ENCODE measurements around the gene APOM.

Gene APOM

GRCh38 chr6:31620586-31621319 lies 34.9 kb upstream of the APOM start, which contains the start of gene PRRC2A:
Gene PRRC2A, plus strand, starts transcription at chr6:31620715. Its CDS starts 2,075 bp downstream, at chr6:31622790.
- Histone ChIP-seq H3K79me2 (ENCODE audit: control insufficient read depth, insufficient read depth, low read length, unreplicated experiment) (peaks cover 47% of the 10 kb centered on the region), H3K4me1 (ENCODE audit: control insufficient read depth, insufficient read depth, low read length, unreplicated experiment) (peaks cover 7% of the 10 kb centered on the region), H3K4me3 (ENCODE audit: low read depth, low read length) (peak within 1 kb of the TSS; percentile 94), H3K36me3 (ENCODE audit: insufficient read depth, low read length) (peaks cover 21% of the 10 kb centered on the region), H3K27me3 (ENCODE audit: insufficient read depth, low read length) (no peaks in the 10 kb centered on the region), H2AFZ (ENCODE audit: low read length, unreplicated experiment) (peak within 1 kb of the TSS; percentile 64), H3K27ac (ENCODE audit: low read depth, low read length) (peak within 1 kb of the TSS; percentile 98)

DNA sequence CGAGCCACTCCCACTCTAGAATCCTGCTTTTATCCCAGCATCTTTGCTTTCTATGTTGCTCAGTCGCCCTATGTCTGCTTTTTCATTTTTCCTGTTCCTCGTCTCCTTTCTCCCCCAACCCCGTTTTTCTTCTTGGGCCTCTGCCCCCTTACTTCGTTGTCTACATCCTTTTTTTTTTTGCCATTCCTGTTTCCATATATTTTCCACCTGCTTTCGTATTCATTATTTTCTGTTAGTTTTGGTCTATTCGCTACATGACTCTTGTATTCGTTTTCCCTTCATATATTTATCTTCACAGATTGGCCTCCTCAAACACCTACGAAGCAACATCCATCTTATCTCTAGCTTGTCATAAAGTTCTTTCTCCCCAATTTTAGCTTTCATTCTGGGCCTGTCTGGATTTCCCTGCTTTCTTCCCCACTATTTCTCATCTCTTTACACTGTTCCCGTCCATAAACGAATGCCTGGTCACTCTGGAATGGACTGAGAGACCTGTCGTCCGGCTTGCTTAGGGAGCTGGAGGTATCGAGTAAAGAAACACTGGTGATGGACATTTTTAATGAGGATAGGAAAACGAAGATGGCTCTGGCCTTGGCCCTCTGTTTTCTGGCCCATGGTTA lies 34.3 kb upstream of the APOM start:
- Histone ChIP-seq H3K4me1 (ENCODE audit: control insufficient read depth, insufficient read depth, low read length, unreplicated experiment) (peaks cover 7% of the 10 kb centered on the region), H3K36me3 (ENCODE audit: insufficient read depth, low read length) (peaks cover 27% of the 10 kb centered on the region), H3K79me2 (ENCODE audit: control insufficient read depth, insufficient read depth, low read length, unreplicated experiment) (peaks cover 52% of the 10 kb centered on the region), H3K27me3 (ENCODE audit: insufficient read depth, low read length) (no peaks in the 10 kb centered on the region), H3K27ac (ENCODE audit: low read depth, low read length) (peak overlapping the region; percentile 81), H2AFZ (ENCODE audit: low read length, unreplicated experiment) (no peak overlapping the region), H3K4me3 (ENCODE audit: low read depth, low read length) (peak overlapping the region; percentile 94)

- peaks cover 7% of the 10 kb centered on the region for H3K4me1 ChIP-seq (ENCODE audit: control insufficient read depth, insufficient read depth, low read length, unreplicated experiment)
- H3K27me3 ChIP-seq (ENCODE audit: insufficient read depth, low read length) = no peaks in the 10 kb centered on the region
- H3K4me3 ChIP-seq (ENCODE audit: low read depth, low read length) = peak overlapping the region; percentile 94
- peaks cover 31% of the 10 kb centered on the region for H3K36me3 ChIP-seq (ENCODE audit: insufficient read depth, low read length)
- H3K79me2 ChIP-seq (ENCODE audit: control insufficient read depth, insufficient read depth, low read length, unreplicated experiment) = peaks cover 57% of the 10 kb centered on the region
- no peak overlapping the region for H2AFZ ChIP-seq (ENCODE audit: low read length, unreplicated experiment)
- peak overlapping the region; percentile 81 for H3K27ac ChIP-seq (ENCODE audit: low read depth, low read length)
These were observed 33.7 kb upstream of the APOM start for GRCh38 chr6:31621991-31622390.

DNA sequence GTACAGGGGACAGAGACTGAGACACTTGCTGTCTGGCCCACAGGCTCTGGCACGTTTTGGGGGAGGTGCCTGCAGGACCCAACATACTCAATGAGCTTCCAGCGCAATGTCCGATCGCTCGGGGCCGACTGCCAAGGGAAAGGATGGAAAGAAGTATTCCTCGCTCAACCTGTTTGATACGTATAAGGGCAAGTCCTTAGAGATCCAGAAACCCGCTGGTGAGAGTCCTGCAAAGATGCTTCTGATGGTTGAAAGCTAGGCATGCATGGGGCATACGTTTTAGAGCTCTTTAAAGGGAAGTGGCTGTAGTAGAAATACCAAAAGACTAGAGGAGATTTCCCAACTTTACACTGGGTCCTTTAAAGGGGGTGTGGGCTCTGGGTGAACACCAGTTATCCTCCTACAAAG lies 33.0 kb upstream of the APOM start:
- peaks cover 62% of the 10 kb centered on the region for H3K79me2 ChIP-seq (ENCODE audit: control insufficient read depth, insufficient read depth, low read length, unreplicated experiment)
- peak overlapping the region; percentile 94 for H3K4me3 ChIP-seq (ENCODE audit: low read depth, low read length)

DNA sequence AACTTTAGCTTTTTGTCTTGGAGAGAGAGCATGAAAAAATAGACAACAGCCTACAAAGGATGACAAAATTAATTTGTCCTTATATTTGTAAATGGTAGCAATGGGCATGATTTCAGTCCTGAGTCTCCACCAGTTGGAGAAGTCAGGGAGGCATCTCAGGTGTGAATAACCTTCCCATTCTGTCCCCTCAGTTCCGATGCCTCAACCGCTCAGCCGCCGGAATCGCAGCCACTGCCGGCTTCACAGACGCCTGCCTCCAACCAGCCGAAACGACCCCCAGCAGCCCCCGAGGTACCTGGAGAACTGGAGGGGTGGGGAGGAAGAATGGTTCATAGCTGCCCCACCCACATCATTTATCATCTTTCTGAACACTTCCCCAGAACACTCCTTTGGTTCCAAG lies 31.6 kb upstream of the APOM start:
- Histone ChIP-seq H2AFZ (ENCODE audit: low read length, unreplicated experiment) (no peak overlapping the region), H3K79me2 (ENCODE audit: control insufficient read depth, insufficient read depth, low read length, unreplicated experiment) (peaks cover 72% of the 10 kb centered on the region), H3K4me1 (ENCODE audit: control insufficient read depth, insufficient read depth, low read length, unreplicated experiment) (peaks cover 7% of the 10 kb centered on the region), H3K27ac (ENCODE audit: low read depth, low read length) (no peak overlapping the region), H3K27me3 (ENCODE audit: insufficient read depth, low read length) (no peaks in the 10 kb centered on the region), H3K4me3 (ENCODE audit: low read depth, low read length) (no peak overlapping the region), H3K36me3 (ENCODE audit: insufficient read depth, low read length) (peaks cover 49% of the 10 kb centered on the region)

More for the DNA sequence above, 33.0 kb upstream of the APOM start:
- Histone ChIP-seq H3K27me3 (ENCODE audit: insufficient read depth, low read length) (no peaks in the 10 kb centered on the region), H2AFZ (ENCODE audit: low read length, unreplicated experiment) (no peak overlapping the region), H3K27ac (ENCODE audit: low read depth, low read length) (no peak overlapping the region), H3K36me3 (ENCODE audit: insufficient read depth, low read length) (peaks cover 37% of the 10 kb centered on the region), H3K4me1 (ENCODE audit: control insufficient read depth, insufficient read depth, low read length, unreplicated experiment) (peaks cover 7% of the 10 kb centered on the region)

DNA sequence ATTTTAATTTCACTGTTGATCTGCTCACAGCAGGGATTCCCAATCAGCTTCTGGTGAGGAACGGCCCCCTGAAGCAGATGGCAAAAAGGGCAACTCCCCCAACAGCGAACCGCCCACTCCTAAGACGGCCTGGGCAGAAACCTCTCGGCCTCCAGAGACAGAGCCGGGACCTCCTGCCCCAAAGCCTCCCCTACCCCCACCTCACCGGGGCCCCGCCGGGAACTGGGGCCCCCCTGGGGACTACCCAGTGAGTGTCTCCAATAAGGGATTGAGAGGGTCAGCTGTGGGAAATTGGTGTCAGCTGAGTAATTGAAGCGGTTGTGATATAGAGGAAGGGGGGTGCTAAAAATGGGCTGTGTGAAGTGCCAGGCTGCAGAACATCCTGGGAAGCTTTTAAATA lies 28.7 kb upstream of the APOM start:
- peaks cover 7% of the 10 kb centered on the region for H3K4me1 ChIP-seq (ENCODE audit: control insufficient read depth, insufficient read depth, low read length, unreplicated experiment)

DNA sequence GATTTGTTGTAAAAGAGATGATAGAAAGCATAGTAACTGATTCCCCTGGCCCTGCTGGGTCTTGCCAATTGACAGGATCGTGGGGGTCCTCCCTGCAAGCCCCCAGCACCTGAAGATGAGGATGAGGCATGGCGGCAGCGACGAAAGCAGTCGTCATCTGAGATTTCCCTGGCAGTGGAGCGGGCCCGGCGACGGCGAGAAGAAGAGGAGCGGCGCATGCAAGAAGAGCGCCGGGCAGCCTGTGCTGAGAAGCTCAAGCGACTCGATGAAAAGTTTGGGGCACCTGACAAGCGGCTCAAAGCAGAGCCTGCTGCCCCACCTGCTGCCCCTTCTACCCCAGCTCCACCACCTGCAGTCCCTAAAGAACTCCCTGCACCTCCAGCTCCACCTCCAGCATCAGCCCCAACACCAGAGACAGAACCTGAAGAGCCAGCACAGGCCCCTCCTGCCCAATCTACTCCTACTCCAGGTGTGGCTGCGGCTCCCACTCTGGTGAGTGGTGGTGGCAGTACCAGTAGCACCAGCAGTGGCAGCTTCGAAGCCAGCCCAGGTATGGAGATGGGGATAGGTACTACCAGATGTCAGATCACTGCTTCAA lies 27.9 kb upstream of the APOM start:
- peaks cover 56% of the 10 kb centered on the region for H3K79me2 ChIP-seq (ENCODE audit: control insufficient read depth, insufficient read depth, low read length, unreplicated experiment)

More for the DNA sequence above, 28.7 kb upstream of the APOM start:
- H3K4me3 ChIP-seq (ENCODE audit: low read depth, low read length) = no peak overlapping the region
- peaks cover 57% of the 10 kb centered on the region for H3K36me3 ChIP-seq (ENCODE audit: insufficient read depth, low read length)
- no peaks in the 10 kb centered on the region for H3K27me3 ChIP-seq (ENCODE audit: insufficient read depth, low read length)
- peaks cover 62% of the 10 kb centered on the region for H3K79me2 ChIP-seq (ENCODE audit: control insufficient read depth, insufficient read depth, low read length, unreplicated experiment)
- no peak overlapping the region for H2AFZ ChIP-seq (ENCODE audit: low read length, unreplicated experiment)
- H3K27ac ChIP-seq (ENCODE audit: low read depth, low read length) = no peak overlapping the region

GRCh38 chr6:31629014-31629413 lies 26.7 kb upstream of the APOM start:
- no peaks in the 10 kb centered on the region for H3K27me3 ChIP-seq (ENCODE audit: insufficient read depth, low read length)
- H3K27ac ChIP-seq (ENCODE audit: low read depth, low read length) = no peak overlapping the region
- H3K79me2 ChIP-seq (ENCODE audit: control insufficient read depth, insufficient read depth, low read length, unreplicated experiment) = peaks cover 44% of the 10 kb centered on the region
- H2AFZ ChIP-seq (ENCODE audit: low read length, unreplicated experiment) = no peak overlapping the region
- H3K36me3 ChIP-seq (ENCODE audit: insufficient read depth, low read length) = peaks cover 62% of the 10 kb centered on the region
- no peaks in the 10 kb centered on the region for H3K4me1 ChIP-seq (ENCODE audit: control insufficient read depth, insufficient read depth, low read length, unreplicated experiment)
- no peak overlapping the region for H3K4me3 ChIP-seq (ENCODE audit: low read depth, low read length)

More for the DNA sequence above, 27.9 kb upstream of the APOM start:
- no peak overlapping the region for H3K4me3 ChIP-seq (ENCODE audit: low read depth, low read length)
- H3K36me3 ChIP-seq (ENCODE audit: insufficient read depth, low read length) = peaks cover 59% of the 10 kb centered on the region
- H2AFZ ChIP-seq (ENCODE audit: low read length, unreplicated experiment) = no peak overlapping the region
- H3K4me1 ChIP-seq (ENCODE audit: control insufficient read depth, insufficient read depth, low read length, unreplicated experiment) = peaks cover 2% of the 10 kb centered on the region
- no peak overlapping the region for H3K27ac ChIP-seq (ENCODE audit: low read depth, low read length)
- no peaks in the 10 kb centered on the region for H3K27me3 ChIP-seq (ENCODE audit: insufficient read depth, low read length)

DNA sequence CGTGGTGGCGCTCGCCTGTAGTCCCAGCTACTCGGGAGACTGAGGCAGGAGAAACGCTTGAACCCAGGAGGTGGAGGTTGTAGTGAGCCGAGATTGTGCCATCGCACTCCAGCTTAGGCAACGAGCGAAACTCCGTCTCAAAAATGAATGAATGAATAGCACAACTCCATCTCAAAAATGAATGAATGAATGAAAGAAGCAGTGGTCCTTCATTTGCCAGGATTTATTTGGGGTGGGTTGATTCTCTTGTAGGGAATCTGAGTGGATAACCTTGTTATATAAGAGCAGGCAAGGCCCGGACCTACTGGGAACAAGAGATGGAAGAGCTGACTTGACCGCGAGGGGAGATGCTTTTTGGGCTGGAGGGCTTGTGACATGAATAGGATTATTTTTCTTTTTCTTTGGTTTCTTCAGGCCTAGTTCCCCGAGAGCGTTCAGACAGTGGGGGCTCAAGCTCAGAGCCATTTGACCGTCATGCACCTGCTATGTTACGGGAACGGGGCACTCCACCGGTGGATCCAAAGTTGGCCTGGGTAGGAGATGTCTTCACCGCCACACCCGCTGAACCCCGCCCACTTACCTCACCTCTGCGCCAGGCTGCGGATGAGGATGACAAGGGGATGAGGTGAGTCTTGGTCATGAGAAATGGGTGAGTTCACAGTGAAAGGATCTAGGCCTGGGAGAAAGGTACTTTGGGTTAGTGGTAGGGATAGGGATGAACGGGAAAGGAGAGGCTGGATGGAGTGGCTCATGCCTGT lies 25.3 kb upstream of the APOM start:
- Histone ChIP-seq H3K27ac (ENCODE audit: low read depth, low read length) (no peak overlapping the region), H3K4me1 (ENCODE audit: control insufficient read depth, insufficient read depth, low read length, unreplicated experiment) (no peaks in the 10 kb centered on the region), H3K79me2 (ENCODE audit: control insufficient read depth, insufficient read depth, low read length, unreplicated experiment) (peaks cover 33% of the 10 kb centered on the region), H3K4me3 (ENCODE audit: low read depth, low read length) (no peak overlapping the region), H2AFZ (ENCODE audit: low read length, unreplicated experiment) (no peak overlapping the region), H3K27me3 (ENCODE audit: insufficient read depth, low read length) (no peaks in the 10 kb centered on the region), H3K36me3 (ENCODE audit: insufficient read depth, low read length) (peaks cover 62% of the 10 kb centered on the region)

DNA sequence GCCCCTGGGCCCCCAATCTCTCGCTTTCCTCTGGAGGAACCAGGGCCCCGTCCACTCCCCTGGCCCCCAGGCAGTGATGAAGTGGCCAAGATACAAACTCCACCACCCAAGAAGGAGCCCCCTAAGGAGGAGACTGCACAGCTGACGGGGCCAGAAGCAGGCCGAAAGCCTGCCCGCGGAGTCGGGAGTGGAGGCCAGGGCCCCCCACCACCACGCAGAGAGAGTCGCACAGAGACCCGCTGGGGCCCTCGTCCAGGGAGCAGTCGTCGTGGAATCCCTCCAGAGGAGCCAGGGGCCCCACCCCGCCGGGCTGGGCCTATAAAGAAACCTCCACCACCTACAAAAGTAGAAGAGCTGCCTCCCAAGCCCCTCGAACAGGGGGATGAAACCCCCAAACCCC lies 24.5 kb upstream of the APOM start:
- Histone ChIP-seq H3K36me3 (ENCODE audit: insufficient read depth, low read length) (peaks cover 59% of the 10 kb centered on the region; the same call in 1 of the 2 replicates), H3K4me3 (ENCODE audit: low read depth, low read length) (no peak overlapping the region), H3K27ac (ENCODE audit: low read depth, low read length) (no peak overlapping the region), H3K27me3 (ENCODE audit: insufficient read depth, low read length) (no peaks in the 10 kb centered on the region), H3K4me1 (ENCODE audit: control insufficient read depth, insufficient read depth, low read length, unreplicated experiment) (no peaks in the 10 kb centered on the region), H2AFZ (ENCODE audit: low read length, unreplicated experiment) (no peak overlapping the region), H3K79me2 (ENCODE audit: control insufficient read depth, insufficient read depth, low read length, unreplicated experiment) (peaks cover 24% of the 10 kb centered on the region)

Measured in ACC112 (cell line).